ENCODE results near the gene SLC16A8.

DNA sequence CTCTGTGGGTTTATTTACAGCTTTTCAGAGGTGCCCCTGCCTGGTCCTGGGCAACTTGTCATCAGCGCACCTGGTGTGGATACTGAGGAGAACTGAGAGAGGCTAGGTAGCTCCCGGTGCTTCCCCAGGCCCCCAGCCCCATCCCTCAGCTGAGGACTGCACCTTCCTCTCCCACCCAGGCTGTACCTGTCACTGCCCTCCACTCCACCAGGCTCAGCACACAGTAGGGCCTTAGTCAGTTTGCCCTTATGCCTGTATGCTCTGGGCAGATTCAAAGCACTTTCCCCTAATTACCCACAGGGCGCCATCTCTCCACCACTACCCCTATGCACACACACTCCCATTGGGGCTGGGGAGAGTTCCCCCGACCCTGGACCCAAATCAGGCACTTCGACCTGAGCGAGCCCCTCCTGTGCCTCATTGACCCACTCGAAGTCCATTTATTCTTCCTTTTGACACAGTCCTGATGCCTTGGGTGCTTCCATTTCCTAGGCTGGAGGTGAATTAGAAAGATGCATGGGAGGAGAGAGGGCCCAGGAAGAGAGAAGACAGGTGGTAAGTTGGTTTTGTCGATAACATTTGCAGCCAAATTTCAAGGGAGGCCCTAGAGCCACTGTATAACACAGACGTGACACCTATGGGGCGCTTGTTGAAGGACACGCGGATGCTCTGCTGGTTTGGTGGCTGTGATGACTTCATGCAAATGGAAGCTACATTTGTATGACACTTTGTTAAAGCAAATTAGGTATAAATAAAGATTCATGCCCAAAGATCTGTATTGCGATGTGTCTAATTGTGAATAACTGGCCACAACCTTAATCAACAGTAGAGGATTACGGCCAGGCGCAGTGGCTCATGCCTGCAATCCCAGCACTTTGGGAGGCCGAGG is 40.6 kb downstream of the SLC16A8 start:
- TF ChIP-seq, protein P1, sequence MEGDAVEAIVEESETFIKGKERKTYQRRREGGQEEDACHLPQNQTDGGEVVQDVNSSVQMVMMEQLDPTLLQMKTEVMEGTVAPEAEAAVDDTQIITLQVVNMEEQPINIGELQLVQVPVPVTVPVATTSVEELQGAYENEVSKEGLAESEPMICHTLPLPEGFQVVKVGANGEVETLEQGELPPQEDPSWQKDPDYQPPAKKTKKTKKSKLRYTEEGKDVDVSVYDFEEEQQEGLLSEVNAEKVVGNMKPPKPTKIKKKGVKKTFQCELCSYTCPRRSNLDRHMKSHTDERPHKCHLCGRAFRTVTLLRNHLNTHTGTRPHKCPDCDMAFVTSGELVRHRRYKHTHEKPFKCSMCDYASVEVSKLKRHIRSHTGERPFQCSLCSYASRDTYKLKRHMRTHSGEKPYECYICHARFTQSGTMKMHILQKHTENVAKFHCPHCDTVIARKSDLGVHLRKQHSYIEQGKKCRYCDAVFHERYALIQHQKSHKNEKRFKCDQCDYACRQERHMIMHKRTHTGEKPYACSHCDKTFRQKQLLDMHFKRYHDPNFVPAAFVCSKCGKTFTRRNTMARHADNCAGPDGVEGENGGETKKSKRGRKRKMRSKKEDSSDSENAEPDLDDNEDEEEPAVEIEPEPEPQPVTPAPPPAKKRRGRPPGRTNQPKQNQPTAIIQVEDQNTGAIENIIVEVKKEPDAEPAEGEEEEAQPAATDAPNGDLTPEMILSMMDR (IDR thresholded peaks at IDR 0.05), result no peak
- TF ChIP-seq POLR2A (IDR thresholded peaks at IDR 0.05), result no peak

All from uterus (tissue), 2 donors.